ENCODE results near the gene ARL8B.

DNA sequence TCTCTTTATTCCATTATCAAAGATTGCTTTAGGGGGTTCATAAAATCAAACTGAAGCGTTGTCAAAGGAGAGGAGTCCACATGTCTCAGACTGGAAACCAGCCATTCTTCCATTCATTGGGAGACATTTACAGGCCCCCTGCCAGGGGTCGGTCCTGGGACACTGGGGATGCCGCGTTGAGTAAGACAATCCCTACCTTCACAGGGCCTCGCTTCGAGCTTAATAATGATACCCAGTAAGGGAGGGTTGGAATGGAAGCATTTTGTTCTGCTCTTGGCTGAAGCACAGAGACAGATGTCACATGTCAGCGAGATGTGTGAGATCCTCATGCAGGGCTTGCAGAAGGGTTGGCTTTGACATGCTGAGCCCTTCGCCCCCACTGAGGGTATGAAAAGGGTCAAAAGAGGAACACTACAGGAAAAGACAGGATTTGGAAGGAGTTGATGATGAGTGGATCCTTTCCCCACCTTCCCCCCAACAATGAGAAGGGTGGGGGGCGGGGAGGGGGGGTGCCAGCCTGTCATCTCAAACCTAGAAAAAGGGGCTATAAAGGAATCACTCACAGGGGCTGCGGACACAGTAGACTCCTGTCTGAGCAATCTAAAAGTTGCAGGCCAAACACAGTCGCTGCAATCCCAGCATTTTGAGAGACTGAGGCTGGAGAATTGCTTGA is 25.6 kb upstream of the ARL8B start:
- TF ChIP-seq, protein P1, sequence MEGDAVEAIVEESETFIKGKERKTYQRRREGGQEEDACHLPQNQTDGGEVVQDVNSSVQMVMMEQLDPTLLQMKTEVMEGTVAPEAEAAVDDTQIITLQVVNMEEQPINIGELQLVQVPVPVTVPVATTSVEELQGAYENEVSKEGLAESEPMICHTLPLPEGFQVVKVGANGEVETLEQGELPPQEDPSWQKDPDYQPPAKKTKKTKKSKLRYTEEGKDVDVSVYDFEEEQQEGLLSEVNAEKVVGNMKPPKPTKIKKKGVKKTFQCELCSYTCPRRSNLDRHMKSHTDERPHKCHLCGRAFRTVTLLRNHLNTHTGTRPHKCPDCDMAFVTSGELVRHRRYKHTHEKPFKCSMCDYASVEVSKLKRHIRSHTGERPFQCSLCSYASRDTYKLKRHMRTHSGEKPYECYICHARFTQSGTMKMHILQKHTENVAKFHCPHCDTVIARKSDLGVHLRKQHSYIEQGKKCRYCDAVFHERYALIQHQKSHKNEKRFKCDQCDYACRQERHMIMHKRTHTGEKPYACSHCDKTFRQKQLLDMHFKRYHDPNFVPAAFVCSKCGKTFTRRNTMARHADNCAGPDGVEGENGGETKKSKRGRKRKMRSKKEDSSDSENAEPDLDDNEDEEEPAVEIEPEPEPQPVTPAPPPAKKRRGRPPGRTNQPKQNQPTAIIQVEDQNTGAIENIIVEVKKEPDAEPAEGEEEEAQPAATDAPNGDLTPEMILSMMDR (optimal IDR thresholded peaks at IDR 0.05 in 1 of 3, IDR thresholded peaks at IDR 0.05 in 1 of 3, conservative IDR thresholded peaks at IDR 0.05 in 1 of 3; ENCODE audit: extremely low read depth in 1 of 3, insufficient read depth in 2 of 3, low read length in 3 of 3), result no peak
- TF ChIP-seq EZH2 (IDR thresholded peaks at IDR 0.05; ENCODE audit: low read length), result no peak

Data from keratinocyte (primary cell).